ENCODE measurements around the gene GPR25. TPM values are rescaled to one million over a fixed set of nuclear protein-coding genes. Genes with fewer than 3 reads are reported as not detected.

GPR25 gene
- total and polyA plus RNA-seq, 10 of the 15 experiments (the other 5 are each of a cell fraction or from before 2014, with no cell fraction given), result not detected

GRCh38 chr1:200908191-200908868 lies 35.5 kb downstream of the GPR25 start:
- no peak overlapping the region for H3K4me2 ChIP-seq (ENCODE audit: control insufficient read depth, insufficient read depth)
- BruUV-seq (replicated peaks), result TSS peak; percentile 68
- TF ChIP-seq, protein P1, sequence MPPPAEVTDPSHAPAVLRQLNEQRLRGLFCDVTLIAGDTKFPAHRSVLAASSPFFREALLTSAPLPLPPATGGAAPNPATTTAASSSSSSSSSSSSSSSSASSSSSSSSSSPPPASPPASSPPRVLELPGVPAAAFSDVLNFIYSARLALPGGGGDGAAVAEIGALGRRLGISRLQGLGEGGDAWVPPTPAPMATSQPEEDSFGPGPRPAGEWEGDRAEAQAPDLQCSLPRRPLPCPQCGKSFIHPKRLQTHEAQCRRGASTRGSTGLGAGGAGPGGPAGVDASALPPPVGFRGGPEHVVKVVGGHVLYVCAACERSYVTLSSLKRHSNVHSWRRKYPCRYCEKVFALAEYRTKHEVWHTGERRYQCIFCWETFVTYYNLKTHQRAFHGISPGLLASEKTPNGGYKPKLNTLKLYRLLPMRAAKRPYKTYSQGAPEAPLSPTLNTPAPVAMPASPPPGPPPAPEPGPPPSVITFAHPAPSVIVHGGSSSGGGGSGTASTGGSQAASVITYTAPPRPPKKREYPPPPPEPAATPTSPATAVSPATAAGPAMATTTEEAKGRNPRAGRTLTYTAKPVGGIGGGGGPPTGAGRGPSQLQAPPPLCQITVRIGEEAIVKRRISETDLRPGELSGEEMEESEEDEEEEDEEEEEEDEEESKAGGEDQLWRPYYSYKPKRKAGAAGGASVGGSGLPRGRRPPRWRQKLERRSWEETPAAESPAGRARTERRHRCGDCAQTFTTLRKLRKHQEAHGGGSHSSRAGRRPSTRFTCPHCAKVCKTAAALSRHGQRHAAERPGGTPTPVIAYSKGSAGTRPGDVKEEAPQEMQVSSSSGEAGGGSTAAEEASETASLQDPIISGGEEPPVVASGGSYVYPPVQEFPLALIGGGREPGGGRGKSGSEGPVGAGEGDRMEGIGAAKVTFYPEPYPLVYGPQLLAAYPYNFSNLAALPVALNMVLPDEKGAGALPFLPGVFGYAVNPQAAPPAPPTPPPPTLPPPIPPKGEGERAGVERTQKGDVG (CRISPR knock-in tag; IDR thresholded peaks at IDR 0.05), result no peak
- TF ChIP-seq SPI1 (IDR thresholded peaks at IDR 0.05; ENCODE audit: borderline replicate concordance, insufficient read depth, low read depth, low read length) (no peak), STAT3 (IDR thresholded peaks at IDR 0.05; ENCODE audit: low read depth, low read length) (no peak), SUPT20H (IDR thresholded peaks at IDR 0.05; ENCODE audit: borderline replicate concordance, control insufficient read depth, low read depth, low read length) (no peak), TBL1XR1 (IDR thresholded peaks at IDR 0.05; ENCODE audit: low read depth, low read length) (no peak)
- POLR2A ChIA-PET, result interaction anchor here (0.7 to 6.3 kb wide), 9 partner anchors 12 to 113 kb away, joined by 3 to 60 read pairs (median 10); partner anchors contain the start of gene INAVA
- DNase-seq (ENCODE audit: low read depth, low spot score) (no peak), ATAC-seq (no peak), FAIRE-seq (no peak)
- no peaks in the 10 kb centered on the region; the same call in 2 of the 3 replicates for H3K9me3 ChIP-seq (replicated peaks; ENCODE audit: control insufficient read depth, insufficient read depth, low read length)
- no peaks in the 10 kb centered on the region for H3K27me3 ChIP-seq (replicated peaks in 1 of 2; ENCODE audit: control insufficient read depth in 2 of 2, insufficient read depth in 2 of 2, low read length in 1 of 2)
- intact Hi-C loops (cut with micrococcal nuclease; ENCODE audit: unreplicated experiment), result loop anchor here (5.0 kb wide), 2 partner anchors 41 to 281 kb away; no protein-coding TSS in a partner anchor
- H4K20me1 ChIP-seq (ENCODE audit: control insufficient read depth, insufficient read depth), result no peaks in the 10 kb centered on the region
- RAD21 ChIA-PET (ENCODE audit: unreplicated experiment), result interaction anchor here (0.6 to 5.5 kb wide), 17 partner anchors 12 to 286 kb away, joined by 3 to 53 read pairs (median 7); partner anchors contain the start of gene INAVA
- H3K4me1 ChIP-seq (ENCODE audit: control insufficient read depth, insufficient read depth, low read length), result peaks cover 15% of the 10 kb centered on the region
- H2AFZ ChIP-seq (ENCODE audit: control insufficient read depth, low read depth, low read length), result no peak overlapping the region
- no peak overlapping the region for H3K4me3 ChIP-seq
- H3K27ac ChIP-seq (ENCODE audit: control insufficient read depth, insufficient read depth), result no peak overlapping the region
- 79% methylated on average over 6 of the region's 6 CpGs for WGBS (ENCODE audit: insufficient coverage, insufficient replicate concordance, low lambda C conversion rate, missing lambda C conversion rate)
- H3K36me3 ChIP-seq (ENCODE audit: control insufficient read depth in 2 of 2, insufficient read depth in 2 of 2, low read length in 1 of 2), result peaks cover 0 to 5% of the 10 kb centered on the region in 2 experiments; a peak in 2 of 4 replicates
- SMC1A ChIA-PET (ENCODE audit: uncharacterized antibody, unreplicated experiment), result interaction anchor here (0.7 to 11.7 kb wide), 14 partner anchors 16 to 353 kb away, joined by 3 to 193 read pairs (median 5); partner anchors contain the start of gene INAVA
- H3K9ac ChIP-seq (ENCODE audit: control insufficient read depth, insufficient read depth, low read length), result no peak overlapping the region
- H3K79me2 ChIP-seq (ENCODE audit: control insufficient read depth, insufficient read depth, low read length), result no peaks in the 10 kb centered on the region
- in situ Hi-C loops (cut with MboI), result loop anchor here (5.0 kb wide), 1 partner anchor 134 kb away; no protein-coding TSS in a partner anchor
- CTCF ChIA-PET, result interaction anchor here (0.6 to 9.2 kb wide), 10 partner anchors 10 to 287 kb away, joined by 3 to 131 read pairs (median 4); partner anchors contain the start of gene INAVA
